Measurements from ENCODE around the gene ATF4. TPM values are rescaled to one million over a fixed set of nuclear protein-coding genes. Genes with fewer than 3 reads are reported as not detected.

The ATF4 gene
- total RNA-seq, 1 experiment from 2014 or later: 608 TPM

DNA sequence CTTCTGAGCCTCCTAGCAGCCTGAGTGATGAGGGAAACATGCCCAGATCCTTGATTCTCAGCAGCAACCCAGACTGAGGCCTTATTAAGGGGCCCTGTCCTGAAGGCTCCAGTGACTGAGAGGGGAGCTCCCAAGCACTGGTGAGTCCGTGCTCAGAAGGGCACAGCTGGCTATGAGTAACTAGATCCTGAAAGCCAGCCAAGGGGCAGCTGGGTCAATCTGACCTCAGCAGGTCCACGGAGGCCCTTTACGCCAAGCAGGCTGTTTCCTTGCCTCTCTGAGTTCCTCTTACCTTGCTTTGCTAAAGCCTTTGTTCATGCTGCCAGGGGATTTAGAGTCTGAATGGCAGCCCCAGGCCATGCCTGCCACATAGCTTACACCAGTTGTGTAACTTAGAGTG lies 37.6 kb upstream of the ATF4 start:
- Histone ChIP-seq H3K79me2 (ENCODE audit: insufficient read depth, low read length) (no peaks in the 10 kb centered on the region), H3K4me2 (ENCODE audit: low read length) (no peak overlapping the region), H3K36me3 (ENCODE audit: control insufficient read depth in 1 of 2, insufficient read depth in 2 of 2, low read length in 2 of 2) (no peaks in the 10 kb centered on the region), H3K9me3 (ENCODE audit: control insufficient read depth in 1 of 2, insufficient read depth in 1 of 2, low read depth in 1 of 2, low read length in 2 of 2) (no peaks in the 10 kb centered on the region), H2AFZ (ENCODE audit: low read depth, low read length, poor library complexity, severe bottlenecking) (no peak overlapping the region), H3K4me1 (ENCODE audit: control insufficient read depth in 1 of 2, insufficient read depth in 2 of 2, low read length in 2 of 2) (no peaks in the 10 kb centered on the region), H4K20me1 (ENCODE audit: insufficient read depth) (no peaks in the 10 kb centered on the region), H3K9ac (ENCODE audit: low read length) (no peak overlapping the region), H3K9me2 (ENCODE audit: insufficient read depth) (no peaks in the 10 kb centered on the region), H3K4me3 (replicated peaks in 1 of 2; ENCODE audit: low read depth in 1 of 2, low read length in 2 of 2) (no peak overlapping the region), H3K27me3 (ENCODE audit: insufficient read depth, low read length) (no peaks in the 10 kb centered on the region), H3K27ac (ENCODE audit: low read depth, low read length) (no peak overlapping the region)
- no peak for TF ChIP-seq CEBPB (IDR thresholded peaks at IDR 0.05; ENCODE audit: low read depth)
- TF ChIP-seq, protein P1, sequence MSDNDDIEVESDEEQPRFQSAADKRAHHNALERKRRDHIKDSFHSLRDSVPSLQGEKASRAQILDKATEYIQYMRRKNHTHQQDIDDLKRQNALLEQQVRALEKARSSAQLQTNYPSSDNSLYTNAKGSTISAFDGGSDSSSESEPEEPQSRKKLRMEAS (IDR thresholded peaks at IDR 0.05): no peak
- no peak for TF ChIP-seq YY1 (IDR thresholded peaks at IDR 0.05; ENCODE audit: extremely low read depth, insufficient replicate concordance, low read depth, low read length)
- TF ChIP-seq FOSL1 (IDR thresholded peaks at IDR 0.05; ENCODE audit: low read depth): no peak
- TF ChIP-seq, protein P2, sequence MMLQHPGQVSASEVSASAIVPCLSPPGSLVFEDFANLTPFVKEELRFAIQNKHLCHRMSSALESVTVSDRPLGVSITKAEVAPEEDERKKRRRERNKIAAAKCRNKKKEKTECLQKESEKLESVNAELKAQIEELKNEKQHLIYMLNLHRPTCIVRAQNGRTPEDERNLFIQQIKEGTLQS (IDR thresholded peaks at IDR 0.05): no peak
- TF ChIP-seq, protein P3, sequence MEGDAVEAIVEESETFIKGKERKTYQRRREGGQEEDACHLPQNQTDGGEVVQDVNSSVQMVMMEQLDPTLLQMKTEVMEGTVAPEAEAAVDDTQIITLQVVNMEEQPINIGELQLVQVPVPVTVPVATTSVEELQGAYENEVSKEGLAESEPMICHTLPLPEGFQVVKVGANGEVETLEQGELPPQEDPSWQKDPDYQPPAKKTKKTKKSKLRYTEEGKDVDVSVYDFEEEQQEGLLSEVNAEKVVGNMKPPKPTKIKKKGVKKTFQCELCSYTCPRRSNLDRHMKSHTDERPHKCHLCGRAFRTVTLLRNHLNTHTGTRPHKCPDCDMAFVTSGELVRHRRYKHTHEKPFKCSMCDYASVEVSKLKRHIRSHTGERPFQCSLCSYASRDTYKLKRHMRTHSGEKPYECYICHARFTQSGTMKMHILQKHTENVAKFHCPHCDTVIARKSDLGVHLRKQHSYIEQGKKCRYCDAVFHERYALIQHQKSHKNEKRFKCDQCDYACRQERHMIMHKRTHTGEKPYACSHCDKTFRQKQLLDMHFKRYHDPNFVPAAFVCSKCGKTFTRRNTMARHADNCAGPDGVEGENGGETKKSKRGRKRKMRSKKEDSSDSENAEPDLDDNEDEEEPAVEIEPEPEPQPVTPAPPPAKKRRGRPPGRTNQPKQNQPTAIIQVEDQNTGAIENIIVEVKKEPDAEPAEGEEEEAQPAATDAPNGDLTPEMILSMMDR (IDR thresholded peaks at IDR 0.05 in 2 of 3, conservative IDR thresholded peaks at IDR 0.05 in 1 of 3; ENCODE audit: borderline replicate concordance in 1 of 3, insufficient read depth in 1 of 3, low read depth in 2 of 3, low read length in 2 of 3): no peak
- TF ChIP-seq ELF1 (IDR thresholded peaks at IDR 0.05; ENCODE audit: borderline replicate concordance, low read depth): no peak
- no peak for TF ChIP-seq EZH2phosphoT487 (IDR thresholded peaks at IDR 0.05; ENCODE audit: borderline replicate concordance)
- TF ChIP-seq SIN3A (IDR thresholded peaks at IDR 0.05; ENCODE audit: low read depth): no peak
- TF ChIP-seq SP1 (IDR thresholded peaks at IDR 0.05; ENCODE audit: low read depth): no peak
- no peak for TF ChIP-seq EZH2 (IDR thresholded peaks at IDR 0.05)
- no peak for TF ChIP-seq EGR1 (IDR thresholded peaks at IDR 0.05; ENCODE audit: low read depth)
- TF ChIP-seq POLR2AphosphoS5 (IDR thresholded peaks at IDR 0.05; ENCODE audit: low read depth, low read length): no peak
- TF ChIP-seq, protein P4, sequence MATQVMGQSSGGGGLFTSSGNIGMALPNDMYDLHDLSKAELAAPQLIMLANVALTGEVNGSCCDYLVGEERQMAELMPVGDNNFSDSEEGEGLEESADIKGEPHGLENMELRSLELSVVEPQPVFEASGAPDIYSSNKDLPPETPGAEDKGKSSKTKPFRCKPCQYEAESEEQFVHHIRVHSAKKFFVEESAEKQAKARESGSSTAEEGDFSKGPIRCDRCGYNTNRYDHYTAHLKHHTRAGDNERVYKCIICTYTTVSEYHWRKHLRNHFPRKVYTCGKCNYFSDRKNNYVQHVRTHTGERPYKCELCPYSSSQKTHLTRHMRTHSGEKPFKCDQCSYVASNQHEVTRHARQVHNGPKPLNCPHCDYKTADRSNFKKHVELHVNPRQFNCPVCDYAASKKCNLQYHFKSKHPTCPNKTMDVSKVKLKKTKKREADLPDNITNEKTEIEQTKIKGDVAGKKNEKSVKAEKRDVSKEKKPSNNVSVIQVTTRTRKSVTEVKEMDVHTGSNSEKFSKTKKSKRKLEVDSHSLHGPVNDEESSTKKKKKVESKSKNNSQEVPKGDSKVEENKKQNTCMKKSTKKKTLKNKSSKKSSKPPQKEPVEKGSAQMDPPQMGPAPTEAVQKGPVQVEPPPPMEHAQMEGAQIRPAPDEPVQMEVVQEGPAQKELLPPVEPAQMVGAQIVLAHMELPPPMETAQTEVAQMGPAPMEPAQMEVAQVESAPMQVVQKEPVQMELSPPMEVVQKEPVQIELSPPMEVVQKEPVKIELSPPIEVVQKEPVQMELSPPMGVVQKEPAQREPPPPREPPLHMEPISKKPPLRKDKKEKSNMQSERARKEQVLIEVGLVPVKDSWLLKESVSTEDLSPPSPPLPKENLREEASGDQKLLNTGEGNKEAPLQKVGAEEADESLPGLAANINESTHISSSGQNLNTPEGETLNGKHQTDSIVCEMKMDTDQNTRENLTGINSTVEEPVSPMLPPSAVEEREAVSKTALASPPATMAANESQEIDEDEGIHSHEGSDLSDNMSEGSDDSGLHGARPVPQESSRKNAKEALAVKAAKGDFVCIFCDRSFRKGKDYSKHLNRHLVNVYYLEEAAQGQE (IDR thresholded peaks at IDR 0.05; ENCODE audit: low read depth): no peak
- TF ChIP-seq, protein P5, sequence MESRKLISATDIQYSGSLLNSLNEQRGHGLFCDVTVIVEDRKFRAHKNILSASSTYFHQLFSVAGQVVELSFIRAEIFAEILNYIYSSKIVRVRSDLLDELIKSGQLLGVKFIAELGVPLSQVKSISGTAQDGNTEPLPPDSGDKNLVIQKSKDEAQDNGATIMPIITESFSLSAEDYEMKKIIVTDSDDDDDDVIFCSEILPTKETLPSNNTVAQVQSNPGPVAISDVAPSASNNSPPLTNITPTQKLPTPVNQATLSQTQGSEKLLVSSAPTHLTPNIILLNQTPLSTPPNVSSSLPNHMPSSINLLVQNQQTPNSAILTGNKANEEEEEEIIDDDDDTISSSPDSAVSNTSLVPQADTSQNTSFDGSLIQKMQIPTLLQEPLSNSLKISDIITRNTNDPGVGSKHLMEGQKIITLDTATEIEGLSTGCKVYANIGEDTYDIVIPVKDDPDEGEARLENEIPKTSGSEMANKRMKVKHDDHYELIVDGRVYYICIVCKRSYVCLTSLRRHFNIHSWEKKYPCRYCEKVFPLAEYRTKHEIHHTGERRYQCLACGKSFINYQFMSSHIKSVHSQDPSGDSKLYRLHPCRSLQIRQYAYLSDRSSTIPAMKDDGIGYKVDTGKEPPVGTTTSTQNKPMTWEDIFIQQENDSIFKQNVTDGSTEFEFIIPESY (IDR thresholded peaks at IDR 0.05; ENCODE audit: extremely low read depth, insufficient replicate concordance, low read length): no peak
- TF ChIP-seq SRF (IDR thresholded peaks at IDR 0.05; ENCODE audit: low read depth): no peak
- no peak for TF ChIP-seq ZFX (IDR thresholded peaks at IDR 0.05)
- no peak for TF ChIP-seq TCF7L2 (IDR thresholded peaks at IDR 0.05; ENCODE audit: borderline replicate concordance, extremely low read depth, insufficient read depth, insufficient read length)
- intact Hi-C loops (cut with micrococcal nuclease): no loop called here
- DNase-seq (ENCODE audit: low read depth, low spot score) (no peak), ATAC-seq (no peak)
- POLR2A ChIA-PET: interaction anchor here (1.8 kb wide), 1 partner anchor 37 kb away, joined by 4 read pairs; the partner anchor contains the start of gene ATF4
- CTCF ChIA-PET: interaction anchor here (1.1 to 1.6 kb wide), 2 partner anchors 11 to 14 kb away, joined by 5 to 6 read pairs; no protein-coding TSS in a partner anchor
- no TSS peak for BruUV-seq (replicated peaks)
- RAD21 ChIA-PET (ENCODE audit: low non-redundant PET in 1 of 2, low total read pairs in 2 of 2, uncharacterized antibody in 2 of 2, unreplicated experiment in 2 of 2): no interaction called here
